HCT116 (cell line): Measurements from ENCODE around the gene FAM83G.
"Not testable (repeated sequence)": the region's sequence is repeated elsewhere in the genome, so short reads cannot be mapped to it uniquely, and the experiment has no call there.

ENCODE experiments used
- EZH2 ChIP-seq: fragments of 200-600 bp; sonication (generic); IDR thresholded peaks from 2 replicates; pipeline ENCODE4 v1.6.1; 2017; ENCODE audit warnings: antibody characterized with exemption, mixed run types
- POLR2A ChIP-seq: IDR thresholded peaks from 2 replicates; pipeline ENCODE4 v1.7.0; 2011; ENCODE audit warnings: borderline replicate concordance; ENCODE audit not compliant: insufficient read depth, insufficient read length; ENCODE audit errors: extremely low read depth
- POLR2AphosphoS5 ChIP-seq: IDR thresholded peaks from 2 replicates; pipeline ENCODE4 v1.6.1; 2011; ENCODE audit warnings: mild to moderate bottlenecking, low read depth, low read length, moderate library complexity
- TF ChIP-seq, protein P1 (sequence below), 3 experiments: fragments of 200-600 bp in 1 of 3; sonication (generic) in 1 of 3; IDR thresholded peaks in 2 of 3; conservative IDR thresholded peaks in 1 of 3; 2 replicates each; pipeline ENCODE4 v1.5.1; 2012 to 2017; ENCODE audit warnings: low read depth in 2 of 3, low read length in 2 of 3, antibody characterized with exemption in 1 of 3, borderline replicate concordance in 1 of 3, control low read depth in 1 of 3, mild to moderate bottlenecking in 1 of 3, mixed read lengths in 1 of 3, mixed run types in 1 of 3, moderate library complexity in 1 of 3; ENCODE audit not compliant: insufficient read depth in 1 of 3
- TF ChIP-seq, protein P2 (sequence below): IDR thresholded peaks from 2 replicates; pipeline ENCODE4 v1.6.1; 2012
- TF ChIP-seq, protein P3 (sequence below): IDR thresholded peaks from 2 replicates; pipeline ENCODE4 v1.6.1; 2012; ENCODE audit warnings: low read depth

DNA sequence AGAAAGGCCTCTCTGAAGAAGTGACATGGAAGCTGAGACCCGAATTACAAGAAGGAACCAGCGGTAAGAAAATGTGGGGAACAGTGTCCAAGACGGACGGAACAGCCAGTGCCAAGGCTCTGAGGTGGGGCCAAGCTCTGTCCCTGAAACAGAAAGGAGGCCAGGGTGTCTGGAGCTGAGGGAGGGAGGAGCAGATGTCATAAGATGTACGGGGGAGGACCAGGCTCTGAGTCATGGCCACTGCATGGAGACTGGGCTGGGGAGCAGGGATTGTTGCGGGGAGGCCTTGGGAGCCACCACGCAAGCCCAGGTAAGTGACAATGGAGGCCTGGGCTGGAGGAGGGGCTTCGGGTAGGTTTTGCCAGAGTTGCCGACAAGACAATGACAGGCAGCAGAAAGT, 40.1 kb upstream of the FAM83G start:
- TF ChIP-seq, protein P1, sequence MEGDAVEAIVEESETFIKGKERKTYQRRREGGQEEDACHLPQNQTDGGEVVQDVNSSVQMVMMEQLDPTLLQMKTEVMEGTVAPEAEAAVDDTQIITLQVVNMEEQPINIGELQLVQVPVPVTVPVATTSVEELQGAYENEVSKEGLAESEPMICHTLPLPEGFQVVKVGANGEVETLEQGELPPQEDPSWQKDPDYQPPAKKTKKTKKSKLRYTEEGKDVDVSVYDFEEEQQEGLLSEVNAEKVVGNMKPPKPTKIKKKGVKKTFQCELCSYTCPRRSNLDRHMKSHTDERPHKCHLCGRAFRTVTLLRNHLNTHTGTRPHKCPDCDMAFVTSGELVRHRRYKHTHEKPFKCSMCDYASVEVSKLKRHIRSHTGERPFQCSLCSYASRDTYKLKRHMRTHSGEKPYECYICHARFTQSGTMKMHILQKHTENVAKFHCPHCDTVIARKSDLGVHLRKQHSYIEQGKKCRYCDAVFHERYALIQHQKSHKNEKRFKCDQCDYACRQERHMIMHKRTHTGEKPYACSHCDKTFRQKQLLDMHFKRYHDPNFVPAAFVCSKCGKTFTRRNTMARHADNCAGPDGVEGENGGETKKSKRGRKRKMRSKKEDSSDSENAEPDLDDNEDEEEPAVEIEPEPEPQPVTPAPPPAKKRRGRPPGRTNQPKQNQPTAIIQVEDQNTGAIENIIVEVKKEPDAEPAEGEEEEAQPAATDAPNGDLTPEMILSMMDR (IDR thresholded peaks at IDR 0.05 in 2 of 3, conservative IDR thresholded peaks at IDR 0.05 in 1 of 3; ENCODE audit: borderline replicate concordance in 1 of 3, insufficient read depth in 1 of 3, low read depth in 2 of 3, low read length in 2 of 3), result not testable (repeated sequence)
- not testable (repeated sequence) for TF ChIP-seq POLR2A, POLR2AphosphoS5, EZH2
- TF ChIP-seq, protein P2, sequence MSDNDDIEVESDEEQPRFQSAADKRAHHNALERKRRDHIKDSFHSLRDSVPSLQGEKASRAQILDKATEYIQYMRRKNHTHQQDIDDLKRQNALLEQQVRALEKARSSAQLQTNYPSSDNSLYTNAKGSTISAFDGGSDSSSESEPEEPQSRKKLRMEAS, result not testable (repeated sequence)
- TF ChIP-seq, protein P3, sequence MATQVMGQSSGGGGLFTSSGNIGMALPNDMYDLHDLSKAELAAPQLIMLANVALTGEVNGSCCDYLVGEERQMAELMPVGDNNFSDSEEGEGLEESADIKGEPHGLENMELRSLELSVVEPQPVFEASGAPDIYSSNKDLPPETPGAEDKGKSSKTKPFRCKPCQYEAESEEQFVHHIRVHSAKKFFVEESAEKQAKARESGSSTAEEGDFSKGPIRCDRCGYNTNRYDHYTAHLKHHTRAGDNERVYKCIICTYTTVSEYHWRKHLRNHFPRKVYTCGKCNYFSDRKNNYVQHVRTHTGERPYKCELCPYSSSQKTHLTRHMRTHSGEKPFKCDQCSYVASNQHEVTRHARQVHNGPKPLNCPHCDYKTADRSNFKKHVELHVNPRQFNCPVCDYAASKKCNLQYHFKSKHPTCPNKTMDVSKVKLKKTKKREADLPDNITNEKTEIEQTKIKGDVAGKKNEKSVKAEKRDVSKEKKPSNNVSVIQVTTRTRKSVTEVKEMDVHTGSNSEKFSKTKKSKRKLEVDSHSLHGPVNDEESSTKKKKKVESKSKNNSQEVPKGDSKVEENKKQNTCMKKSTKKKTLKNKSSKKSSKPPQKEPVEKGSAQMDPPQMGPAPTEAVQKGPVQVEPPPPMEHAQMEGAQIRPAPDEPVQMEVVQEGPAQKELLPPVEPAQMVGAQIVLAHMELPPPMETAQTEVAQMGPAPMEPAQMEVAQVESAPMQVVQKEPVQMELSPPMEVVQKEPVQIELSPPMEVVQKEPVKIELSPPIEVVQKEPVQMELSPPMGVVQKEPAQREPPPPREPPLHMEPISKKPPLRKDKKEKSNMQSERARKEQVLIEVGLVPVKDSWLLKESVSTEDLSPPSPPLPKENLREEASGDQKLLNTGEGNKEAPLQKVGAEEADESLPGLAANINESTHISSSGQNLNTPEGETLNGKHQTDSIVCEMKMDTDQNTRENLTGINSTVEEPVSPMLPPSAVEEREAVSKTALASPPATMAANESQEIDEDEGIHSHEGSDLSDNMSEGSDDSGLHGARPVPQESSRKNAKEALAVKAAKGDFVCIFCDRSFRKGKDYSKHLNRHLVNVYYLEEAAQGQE, result not testable (repeated sequence)
